Urothelium cell line (cell line): Measurements from ENCODE around the gene SPATA13.
"Not testable (repeated sequence)": the region's sequence is repeated elsewhere in the genome, so short reads cannot be mapped to it uniquely, and the experiment has no call there.

ENCODE experiments used
- DNase-seq: peaks from one replicate; pipeline ENCODE4 v3.0.0; 2011; ENCODE audit warnings: low spot score, mixed read lengths
- FAIRE-seq: peaks from 2 replicates; lab custom pipeline; 2011; peaks lifted over from hg19 to GRCh38; lab: Jason Lieb, UNC

Gene SPATA13

GRCh38 chr13:24160458-24161009, at the start of gene SPATA13:
SPATA13 (plus strand) TSS chr13:24160720; CDS start chr13:24222930, 62,210 bp downstream.
- FAIRE-seq (peak; percentile 46), DNase-seq (peak; percentile 95)

DNA sequence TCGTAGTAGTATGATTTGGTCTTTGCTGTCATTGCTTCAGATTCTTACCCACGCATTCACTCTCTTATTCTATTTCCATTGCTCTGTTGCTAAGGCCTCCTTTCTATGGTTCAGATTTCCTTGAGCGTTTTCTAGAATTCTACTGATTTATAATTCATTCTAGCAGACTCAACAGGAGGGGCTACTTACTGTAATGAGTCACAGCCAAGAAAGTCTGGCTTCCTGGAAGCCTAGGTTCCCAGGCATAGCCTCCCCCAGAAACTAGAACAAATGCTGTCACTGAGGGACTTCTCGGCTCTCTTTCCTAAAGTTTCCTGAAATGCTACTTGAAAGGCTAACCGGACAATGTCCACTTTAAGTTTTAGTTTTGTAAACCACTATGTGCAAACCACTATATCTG, 47.7 kb upstream of the SPATA13 start:
- FAIRE-seq (no peak), DNase-seq (no peak)

DNA sequence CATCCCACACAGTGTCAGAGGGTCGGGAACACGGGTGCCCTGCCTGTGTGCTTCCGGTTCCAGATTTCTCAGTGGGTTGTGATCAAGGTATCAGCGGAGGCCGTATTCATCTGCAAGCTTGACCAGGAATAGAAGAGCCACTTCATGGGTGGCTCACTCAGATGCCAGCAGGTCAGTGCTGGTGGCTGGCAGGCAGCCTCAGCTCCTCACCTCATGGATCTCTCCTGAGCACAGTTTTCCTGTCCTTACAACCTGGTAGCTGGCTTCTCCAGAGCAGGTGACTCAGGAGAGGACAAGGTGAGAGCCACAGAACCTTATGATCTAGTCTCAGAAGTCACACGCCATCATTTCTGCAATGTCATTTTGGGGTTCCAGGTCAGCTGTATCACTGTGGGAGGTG, 44.8 kb upstream of the SPATA13 start:
- DNase-seq (no peak), FAIRE-seq (no peak)

DNA sequence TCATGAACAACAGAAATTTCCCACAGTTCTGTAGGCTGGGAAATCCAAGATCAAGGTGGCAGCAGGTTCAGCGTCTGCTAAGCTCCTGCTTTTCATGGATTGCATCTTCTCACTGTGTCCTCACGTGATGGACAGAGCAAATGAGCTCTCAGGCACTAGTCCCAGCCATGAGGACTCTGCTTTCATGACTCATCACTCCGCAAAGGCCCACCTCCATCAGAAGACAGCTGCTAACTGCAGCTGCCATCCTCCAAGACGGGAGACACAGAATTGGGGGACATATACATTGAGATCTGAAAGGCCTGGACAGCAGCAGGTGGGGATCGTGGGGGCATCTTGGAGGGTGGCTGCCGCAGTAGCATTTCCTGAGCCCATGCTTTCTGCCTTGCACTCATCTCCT, 44.4 kb upstream of the SPATA13 start:
- FAIRE-seq (no peak), DNase-seq (no peak)

GRCh38 chr13:24118576-24118975, 41.9 kb upstream of the SPATA13 start:
- DNase-seq = no peak
- FAIRE-seq = no peak

- DNase-seq = no peak
- no peak for FAIRE-seq
These were observed 40.7 kb upstream of the SPATA13 start for GRCh38 chr13:24119626-24120508.

- not testable (repeated sequence) for FAIRE-seq, DNase-seq
These were observed 38.5 kb upstream of the SPATA13 start for GRCh38 chr13:24122045-24122444.

DNA sequence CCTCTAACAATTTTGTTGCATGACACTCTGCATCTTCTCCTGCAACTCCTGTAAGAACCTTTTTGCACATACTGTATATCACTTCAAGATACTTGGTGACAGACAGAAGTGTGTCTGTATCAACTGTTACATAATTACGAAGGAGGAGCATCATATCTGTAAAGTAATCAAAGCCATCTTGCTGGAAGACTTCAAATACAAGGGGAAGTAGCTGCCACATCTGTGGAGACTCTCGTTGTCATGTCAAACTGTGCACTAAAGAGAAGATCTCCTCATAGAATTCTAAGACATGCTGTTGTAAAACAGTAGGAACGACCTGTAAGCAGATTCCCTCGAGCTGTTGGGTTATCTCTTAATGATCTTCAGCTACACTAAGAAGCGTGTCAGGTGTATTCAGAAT, 38.0 kb upstream of the SPATA13 start:
- no peak for FAIRE-seq

DNA sequence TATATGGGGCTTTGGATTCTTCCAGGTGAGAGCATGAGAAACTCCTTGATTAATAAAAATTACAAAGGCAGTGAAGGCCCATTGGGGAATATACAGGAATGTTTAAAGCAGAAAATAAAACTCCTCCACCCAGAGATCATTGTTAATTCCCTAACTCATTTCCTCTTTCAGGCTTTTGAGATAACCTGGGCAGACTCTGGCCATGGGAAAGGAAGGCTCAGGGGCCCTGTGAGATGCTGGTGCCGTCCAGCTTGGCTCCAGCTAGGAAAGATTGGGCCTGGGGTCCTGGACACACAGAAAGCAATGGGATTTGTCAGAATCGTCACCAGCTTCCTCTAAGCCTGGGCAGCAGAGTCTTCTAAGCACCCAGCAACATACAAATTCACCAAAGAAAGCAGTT, 36.8 kb upstream of the SPATA13 start:
- DNase-seq (no peak), FAIRE-seq (no peak)

More for the DNA sequence above, 38.0 kb upstream of the SPATA13 start:
- DNase-seq = no peak

- no peak for DNase-seq
- no peak for FAIRE-seq
These were observed 35.6 kb upstream of the SPATA13 start for GRCh38 chr13:24124789-24125476.

DNA sequence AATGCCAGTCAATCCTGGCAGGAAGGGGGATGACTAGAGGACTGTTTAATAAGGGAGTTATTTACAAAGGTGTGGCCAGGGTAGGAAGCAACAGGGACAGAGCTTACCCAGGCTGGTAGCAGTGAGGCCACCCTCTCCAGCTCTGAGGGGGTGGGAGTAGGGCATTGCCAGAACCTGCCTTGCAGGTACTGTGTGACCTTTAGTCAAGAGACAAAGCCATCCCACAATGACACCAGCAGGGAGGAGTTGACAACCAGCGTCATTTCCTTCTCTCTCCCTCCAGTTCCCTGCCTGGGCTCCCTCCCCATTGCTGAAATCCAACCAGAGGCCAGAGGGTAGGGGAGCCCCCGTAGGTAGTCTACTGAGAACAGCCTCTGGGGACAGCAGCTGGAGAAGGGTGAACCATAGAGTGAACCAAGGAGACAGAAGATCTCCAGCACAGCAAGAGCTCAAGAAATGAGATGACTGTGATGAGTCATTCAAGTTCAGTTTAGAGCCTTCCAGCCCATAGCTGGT, 33.3 kb upstream of the SPATA13 start:
- no peak for FAIRE-seq

DNA sequence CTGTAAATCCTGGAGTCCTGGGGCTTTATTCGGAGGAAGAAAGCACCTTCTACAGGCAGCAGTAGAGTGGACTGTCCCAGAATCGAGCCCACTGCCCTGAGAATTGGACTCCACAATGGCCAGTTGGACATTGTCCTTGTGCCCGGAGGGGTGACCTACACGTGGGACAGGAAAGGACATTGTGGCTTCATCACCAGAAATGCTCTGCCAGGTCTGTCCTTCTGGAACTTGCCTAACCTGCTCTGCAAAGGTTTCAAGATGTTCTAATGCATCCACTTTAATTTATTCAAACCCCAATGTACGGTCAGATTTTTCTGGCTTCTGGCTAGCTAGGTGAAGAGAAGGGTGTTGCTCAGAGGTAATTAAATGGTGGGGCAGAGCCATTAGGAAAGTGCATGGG, 32.4 kb upstream of the SPATA13 start:
- FAIRE-seq (no peak), DNase-seq (no peak)

More for the DNA sequence above, 33.3 kb upstream of the SPATA13 start:
- DNase-seq = no peak

DNA sequence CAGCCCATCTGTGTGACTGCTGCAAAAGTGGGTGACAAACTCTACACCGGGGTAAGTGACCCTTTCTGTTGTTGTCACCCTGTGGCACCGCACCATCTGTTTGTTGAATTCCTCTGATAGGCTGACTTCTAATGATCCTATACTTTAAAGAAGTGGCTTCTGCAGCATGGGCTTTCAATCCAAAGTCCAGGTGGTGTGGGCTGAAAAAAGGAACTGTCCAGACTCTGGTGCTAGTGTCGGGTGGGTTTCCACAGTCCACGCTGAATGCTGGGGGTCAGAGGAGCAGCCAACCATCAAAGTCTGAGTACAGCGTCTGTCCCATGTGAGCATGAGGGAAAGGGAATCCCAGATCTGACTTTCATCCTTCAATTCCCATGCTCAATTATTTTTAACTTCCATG, 31.6 kb upstream of the SPATA13 start:
- FAIRE-seq (no peak), DNase-seq (no peak)

DNA sequence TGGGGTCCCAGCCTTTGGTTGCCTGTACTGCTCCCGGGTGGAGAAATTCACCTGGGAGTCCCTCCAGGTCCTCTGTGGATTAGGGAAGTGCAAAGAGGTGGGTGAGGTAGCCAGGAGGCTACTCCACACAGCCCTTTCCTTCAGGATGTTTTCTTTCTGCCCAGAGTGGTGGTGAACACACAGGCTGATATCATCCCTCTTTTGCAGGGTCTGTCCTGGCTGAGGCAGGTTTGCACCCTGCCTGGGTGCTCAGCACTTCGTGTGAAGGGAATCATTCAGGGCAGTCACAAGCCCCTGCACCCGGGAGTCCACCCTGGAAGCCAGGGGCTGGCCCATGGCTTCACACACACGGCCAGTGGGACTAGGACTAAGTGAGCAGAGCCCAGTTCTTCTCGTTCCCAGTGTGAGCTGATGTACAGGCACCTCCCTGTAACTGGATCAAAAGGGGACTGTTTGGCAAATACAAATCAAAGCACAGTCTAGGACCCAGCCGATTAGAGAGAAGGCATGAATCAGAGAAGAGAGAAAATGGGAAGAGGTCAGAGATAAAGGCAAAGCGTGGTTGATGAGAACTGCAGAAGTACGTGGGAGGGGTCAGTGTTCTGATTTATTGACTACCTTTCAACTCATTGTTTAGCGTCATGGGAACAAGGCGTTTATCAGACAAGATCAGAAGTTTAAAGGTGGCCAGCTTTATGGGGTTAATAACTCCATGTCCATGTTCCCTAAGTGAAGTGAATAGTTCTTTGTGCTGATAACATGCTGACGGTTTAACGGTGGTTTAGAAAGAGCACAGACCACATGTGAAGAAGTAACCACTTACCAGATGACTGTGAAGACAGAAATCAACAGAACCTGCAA, 30.4 kb upstream of the SPATA13 start:
- DNase-seq (no peak), FAIRE-seq (no peak)

DNA sequence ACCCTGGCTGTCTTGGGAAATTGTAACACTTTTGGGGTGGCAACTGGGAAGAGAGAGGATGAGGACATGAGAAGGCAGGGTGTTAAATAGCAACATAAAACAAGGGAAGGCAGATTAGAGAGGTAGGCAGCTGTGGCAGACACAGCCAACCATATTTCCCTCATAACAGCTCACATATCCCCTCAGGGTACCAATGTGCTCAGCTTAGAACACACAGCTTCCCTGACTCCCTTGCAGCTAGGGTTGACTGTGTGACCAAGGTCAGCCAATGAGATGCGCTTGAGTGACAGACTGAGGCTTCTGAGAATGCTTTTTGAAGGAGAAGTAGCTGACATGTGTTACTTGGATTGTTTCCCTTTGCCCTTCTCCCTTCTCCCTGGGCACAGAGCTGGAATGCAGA, 28.8 kb upstream of the SPATA13 start:
- no peak for DNase-seq
- no peak for FAIRE-seq

GRCh38 chr13:24133021-24133795, 27.3 kb upstream of the SPATA13 start:
- DNase-seq = no peak
- no peak for FAIRE-seq

GRCh38 chr13:24134231-24134630, 26.3 kb upstream of the SPATA13 start:
- no peak for FAIRE-seq
- DNase-seq = no peak

GRCh38 chr13:24134757-24135156, 25.8 kb upstream of the SPATA13 start:
- no peak for DNase-seq
- FAIRE-seq = no peak

DNA sequence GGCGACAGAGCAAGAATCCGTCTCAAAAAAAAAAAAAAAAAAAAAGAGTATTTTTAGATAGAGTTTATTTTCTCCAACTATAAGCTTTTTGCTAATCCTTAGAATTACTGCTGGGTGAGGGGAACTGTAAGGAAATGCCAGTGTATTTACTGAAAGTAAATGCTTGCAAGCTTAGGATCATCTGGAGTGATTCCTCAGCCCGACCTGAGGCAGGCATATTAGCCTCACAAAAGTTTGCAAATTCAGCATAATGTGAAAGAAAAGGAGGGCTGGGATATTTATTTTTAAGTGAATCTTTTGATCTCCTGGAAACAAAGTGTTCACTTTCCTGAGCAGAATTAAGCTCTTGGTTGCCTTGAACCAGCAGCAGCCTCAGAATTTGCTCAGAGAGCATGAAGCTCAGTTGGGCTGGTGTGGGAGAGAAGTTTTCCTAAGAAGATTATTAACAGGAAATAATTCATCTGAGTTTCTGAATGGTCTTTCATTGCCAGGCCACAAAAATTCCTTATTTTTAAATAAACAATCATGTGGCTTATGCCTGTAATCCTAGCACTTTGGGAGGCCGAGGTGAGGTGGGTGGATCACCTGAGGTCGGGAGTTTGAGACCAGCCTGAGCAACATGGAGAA, 24.7 kb upstream of the SPATA13 start:
- no peak for FAIRE-seq
- no peak for DNase-seq
